GM13977 (cell line): ENCODE measurements around the gene RCAN1.

ENCODE experiments used
- DNase-seq: peaks from one replicate; pipeline ENCODE4 v3.0.0; 2012; ENCODE audit warnings: low spot score
- in situ Hi-C: fragments of 300-500 bp; cut with MboI; formaldehyde crosslinking; loops from one replicate; pipeline ENCODE4 v1.12.0; 2022; ENCODE audit warnings: low sequenced_read_pairs, low pct_unique_long_range_greater_than_20kb, mixed read lengths, inconsistent platforms; ENCODE audit not compliant: unreplicated experiment
- TF ChIP-seq, protein P1 (sequence below): IDR thresholded peaks from 2 replicates; pipeline ENCODE4 v1.5.1; 2012; ENCODE audit warnings: mild to moderate bottlenecking, control low read depth; ENCODE audit not compliant: insufficient read depth; ENCODE audit errors: extremely low read depth, missing control alignments

RCAN1 gene

DNA sequence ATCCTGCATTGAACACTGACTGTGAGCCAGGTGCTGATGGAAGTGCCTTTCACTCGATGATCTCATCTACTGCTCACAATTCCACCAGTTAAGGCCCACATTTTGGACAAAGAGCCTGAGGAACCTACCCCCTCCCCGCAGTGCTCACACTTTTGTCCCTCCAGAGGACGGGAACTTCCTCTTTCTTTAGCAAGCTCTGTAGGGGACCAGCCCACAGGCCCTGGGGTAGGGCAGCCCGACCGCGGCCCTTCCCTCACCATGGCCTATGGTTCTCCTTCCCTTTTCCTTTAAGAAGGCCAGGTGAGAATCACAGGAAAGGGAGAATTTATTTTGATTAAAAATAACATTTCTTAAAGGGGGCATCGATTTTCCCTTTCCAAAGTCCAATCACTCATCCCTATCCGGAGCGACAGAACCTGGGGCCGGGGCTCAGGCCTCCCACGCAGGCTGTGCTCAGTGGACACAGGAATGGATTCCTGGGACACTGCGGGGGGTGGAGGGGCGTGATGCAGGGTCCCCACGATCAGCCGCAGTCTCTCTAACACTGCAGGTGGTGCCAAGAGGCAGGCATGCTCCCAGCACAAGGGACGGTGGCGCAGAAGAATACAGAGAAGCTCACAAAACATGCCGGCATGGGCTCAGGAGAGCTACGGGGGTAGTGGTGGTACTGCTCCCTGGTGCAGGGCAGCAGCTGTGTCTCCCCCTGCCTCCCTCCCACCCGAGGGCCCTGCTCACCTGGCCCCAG, 94.0 kb downstream of the RCAN1 start:
- TF ChIP-seq, protein P1, sequence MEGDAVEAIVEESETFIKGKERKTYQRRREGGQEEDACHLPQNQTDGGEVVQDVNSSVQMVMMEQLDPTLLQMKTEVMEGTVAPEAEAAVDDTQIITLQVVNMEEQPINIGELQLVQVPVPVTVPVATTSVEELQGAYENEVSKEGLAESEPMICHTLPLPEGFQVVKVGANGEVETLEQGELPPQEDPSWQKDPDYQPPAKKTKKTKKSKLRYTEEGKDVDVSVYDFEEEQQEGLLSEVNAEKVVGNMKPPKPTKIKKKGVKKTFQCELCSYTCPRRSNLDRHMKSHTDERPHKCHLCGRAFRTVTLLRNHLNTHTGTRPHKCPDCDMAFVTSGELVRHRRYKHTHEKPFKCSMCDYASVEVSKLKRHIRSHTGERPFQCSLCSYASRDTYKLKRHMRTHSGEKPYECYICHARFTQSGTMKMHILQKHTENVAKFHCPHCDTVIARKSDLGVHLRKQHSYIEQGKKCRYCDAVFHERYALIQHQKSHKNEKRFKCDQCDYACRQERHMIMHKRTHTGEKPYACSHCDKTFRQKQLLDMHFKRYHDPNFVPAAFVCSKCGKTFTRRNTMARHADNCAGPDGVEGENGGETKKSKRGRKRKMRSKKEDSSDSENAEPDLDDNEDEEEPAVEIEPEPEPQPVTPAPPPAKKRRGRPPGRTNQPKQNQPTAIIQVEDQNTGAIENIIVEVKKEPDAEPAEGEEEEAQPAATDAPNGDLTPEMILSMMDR: no peak
- no peak for DNase-seq
- in situ Hi-C loops: no loop called here

DNA sequence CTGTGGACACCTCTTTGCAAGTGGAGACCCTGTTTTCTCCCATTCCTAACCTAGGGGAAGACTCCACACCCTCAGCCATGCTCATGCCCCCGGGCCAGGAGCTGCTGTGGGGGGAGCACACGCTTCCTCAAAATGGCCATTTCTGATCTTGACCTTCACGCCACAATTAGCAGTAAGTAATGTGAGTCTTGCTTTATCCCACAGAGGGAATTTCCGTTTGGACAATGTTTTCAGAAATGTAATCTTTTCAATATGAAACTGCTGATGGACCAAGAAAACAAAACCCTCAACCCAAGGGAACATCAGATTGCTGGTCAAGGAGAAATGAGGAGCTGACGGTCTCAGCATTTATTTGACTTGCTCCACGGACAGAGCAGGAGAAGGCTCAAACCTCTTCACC, 94.6 kb downstream of the RCAN1 start:
- in situ Hi-C loops: no loop called here

DNA sequence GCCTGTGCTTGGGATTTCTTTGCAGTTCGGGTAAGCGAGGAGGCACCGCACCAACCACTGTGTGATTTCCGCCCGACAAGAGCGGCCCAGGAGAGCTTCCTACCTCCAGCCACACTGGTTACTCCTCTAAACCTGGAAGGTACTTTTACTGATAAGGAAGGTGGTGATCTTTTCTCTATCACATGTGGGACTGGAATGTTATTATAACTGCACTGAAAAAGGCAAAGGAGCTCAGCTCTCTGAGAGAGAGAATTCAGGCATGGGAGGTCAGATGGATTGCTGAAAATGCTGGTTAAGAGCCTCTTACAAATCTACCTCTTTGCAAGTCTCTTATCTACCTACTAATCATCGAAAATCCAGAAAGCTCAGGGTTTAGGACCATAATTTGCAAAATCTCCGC, 95.2 kb downstream of the RCAN1 start:
- TF ChIP-seq, protein P1: no peak
- DNase-seq: no peak
- in situ Hi-C loops: no loop called here

More for the DNA sequence above, 94.6 kb downstream of the RCAN1 start:
- TF ChIP-seq, protein P1: no peak
- DNase-seq: no peak

DNA sequence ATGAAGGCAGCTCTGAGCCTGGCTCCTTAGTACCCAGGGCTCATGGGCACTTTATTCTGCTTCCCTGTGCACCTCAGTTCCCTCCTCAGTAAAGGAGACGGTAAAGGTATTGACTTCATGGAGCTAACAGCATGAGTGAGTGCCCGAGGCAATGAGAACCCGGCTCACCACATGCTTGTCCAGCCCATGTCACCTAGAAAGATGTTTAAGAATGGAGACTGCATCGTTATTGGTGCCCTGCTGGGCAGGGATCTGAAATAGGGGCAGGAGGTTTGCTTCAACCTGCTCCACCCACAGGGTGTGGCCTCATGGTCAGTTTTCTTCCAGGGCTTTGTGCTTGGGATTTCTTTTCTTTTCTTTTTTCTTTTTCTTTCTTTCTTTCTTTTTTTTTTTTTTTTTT, 95.9 kb downstream of the RCAN1 start:
- TF ChIP-seq, protein P1: no peak
- DNase-seq: no peak
- in situ Hi-C loops: no loop called here

DNA sequence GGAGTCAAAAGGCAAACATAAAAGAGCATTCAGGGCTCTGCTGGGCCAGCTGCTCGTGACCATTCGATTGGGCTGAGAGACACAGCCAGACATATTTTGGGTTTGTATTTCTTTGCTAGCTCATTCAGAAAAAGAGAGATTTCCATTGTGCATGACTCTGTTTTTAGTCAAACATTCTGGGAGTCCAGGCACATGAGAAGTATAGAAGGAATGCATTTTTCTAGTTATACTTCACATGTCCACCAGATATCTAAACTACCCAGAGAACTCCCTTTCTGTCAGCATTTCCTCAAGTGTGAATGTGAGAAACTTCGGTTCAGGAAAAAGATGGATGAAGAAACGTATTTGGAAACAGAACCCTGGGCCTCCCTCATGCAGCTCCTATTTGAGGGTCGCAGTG, 96.6 kb downstream of the RCAN1 start:
- DNase-seq: no peak
- TF ChIP-seq, protein P1: no peak
- in situ Hi-C loops: no loop called here

DNA sequence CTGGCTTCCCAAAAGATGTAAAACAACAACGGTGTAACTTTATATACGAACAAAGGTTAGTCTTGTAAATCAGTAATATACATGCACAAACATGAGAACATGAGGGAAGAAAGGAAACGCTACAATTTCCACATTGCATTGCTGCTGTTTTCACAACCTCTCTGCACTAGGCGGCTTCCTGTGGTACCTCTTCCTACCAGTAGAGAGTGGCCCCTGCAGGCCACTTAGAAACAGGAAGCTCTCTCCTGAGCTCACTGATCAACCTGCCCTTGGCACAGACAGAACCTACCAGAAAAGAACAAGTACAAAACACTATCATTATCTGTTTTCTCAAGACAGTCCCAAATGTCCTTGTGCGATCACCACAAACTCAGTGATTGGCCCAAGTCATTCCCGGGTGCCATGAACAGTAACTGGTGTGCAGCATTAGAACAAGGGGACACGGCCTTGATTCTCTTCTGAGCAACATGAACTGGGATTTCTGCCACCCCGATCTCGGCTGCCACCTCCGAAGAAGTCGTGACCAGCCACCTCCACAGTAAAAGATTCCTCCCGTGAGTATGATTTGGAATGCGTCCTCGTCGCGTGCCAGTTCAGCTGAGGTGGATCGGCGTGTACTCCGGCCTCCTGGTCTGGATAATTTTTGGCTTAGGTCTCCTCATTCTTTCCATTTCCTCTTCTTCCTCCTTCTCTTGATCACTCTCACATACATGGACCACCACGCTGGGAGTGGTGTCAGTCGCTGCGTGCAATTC, 97.2 kb downstream of the RCAN1 start:
- no peak for DNase-seq
- in situ Hi-C loops: no loop called here
- TF ChIP-seq, protein P1: peak; percentile 19
